Measurements from ENCODE around the gene LDLRAD3. TPM values are rescaled to one million over a fixed set of nuclear protein-coding genes. Genes with fewer than 3 reads are reported as not detected.

Gene LDLRAD3
- polyA plus RNA-seq, 1 donor (not counting 4 experiments of a cell fraction or from before 2014, with no cell fraction given), result 13.1 TPM

- no peaks in the 10 kb centered on the region for H3K36me3 ChIP-seq (ENCODE audit: control insufficient read depth in 2 of 2, extremely low read depth in 1 of 2, insufficient read depth in 2 of 2, low read length in 2 of 2)
- DNase-seq (ENCODE audit: low read depth, low spot score), result no peak
- dilution Hi-C loops (cut with MboI; ENCODE audit: extremely low pct_ligation_motif_present, low sequenced_read_pairs), result no loop called here
- no peak for TF ChIP-seq CTCF (optimal IDR thresholded peaks at IDR 0.05 in 1 of 3, IDR thresholded peaks at IDR 0.05 in 1 of 3, conservative IDR thresholded peaks at IDR 0.05 in 1 of 3; ENCODE audit: extremely low read depth in 1 of 3, insufficient read depth in 2 of 3, low read length in 3 of 3)
- no peaks in the 10 kb centered on the region for H3K9me3 ChIP-seq (ENCODE audit: control insufficient read depth, low read depth, low read length)
- H3K27me3 ChIP-seq (ENCODE audit: control insufficient read depth, extremely low read depth, insufficient read depth, low read length), result no peaks in the 10 kb centered on the region
- H3K9ac ChIP-seq (ENCODE audit: control insufficient read depth, extremely low read depth, insufficient read depth, low read length), result no peak overlapping the region
- no peak overlapping the region for H3K4me3 ChIP-seq (ENCODE audit: control insufficient read depth in 2 of 3, extremely low read depth in 1 of 3, insufficient read depth in 2 of 3, low read depth in 1 of 3, low read length in 3 of 3)
- peaks cover 22% of the 10 kb centered on the region for H3K79me2 ChIP-seq (ENCODE audit: control insufficient read depth, insufficient read depth, low read length)
- H3K9me1 ChIP-seq (ENCODE audit: control insufficient read depth, extremely low read depth, insufficient read depth, low read length), result no peaks in the 10 kb centered on the region
- no peak overlapping the region for H2AFZ ChIP-seq (ENCODE audit: control insufficient read depth, low read length)
- peaks cover 13% of the 10 kb centered on the region for H3K4me1 ChIP-seq (ENCODE audit: control insufficient read depth, extremely low read depth, insufficient read depth, low read length)
- FAIRE-seq, result no peak
- H4K20me1 ChIP-seq (ENCODE audit: control insufficient read depth, extremely low read depth, insufficient read depth, low read length), result no peaks in the 10 kb centered on the region
- no peak overlapping the region for H3K4me2 ChIP-seq (ENCODE audit: control insufficient read depth, extremely low read depth, insufficient read depth, low read depth, low read length)
- no peak overlapping the region for H3K27ac ChIP-seq (ENCODE audit: control insufficient read depth, insufficient read depth, low read length)
These were observed 47.0 kb downstream of the LDLRAD3 start for GRCh38 chr11:35990816-35991215.

- Histone ChIP-seq H2AFZ (ENCODE audit: control insufficient read depth, low read length) (no peak overlapping the region), H3K4me3 (ENCODE audit: control insufficient read depth in 2 of 3, extremely low read depth in 1 of 3, insufficient read depth in 2 of 3, low read depth in 1 of 3, low read length in 3 of 3) (no peak overlapping the region), H3K4me2 (ENCODE audit: control insufficient read depth, extremely low read depth, insufficient read depth, low read depth, low read length) (no peak overlapping the region), H3K9me1 (ENCODE audit: control insufficient read depth, extremely low read depth, insufficient read depth, low read length) (no peaks in the 10 kb centered on the region), H3K27ac (ENCODE audit: control insufficient read depth, insufficient read depth, low read length) (no peak overlapping the region), H4K20me1 (ENCODE audit: control insufficient read depth, extremely low read depth, insufficient read depth, low read length) (no peaks in the 10 kb centered on the region), H3K9ac (ENCODE audit: control insufficient read depth, extremely low read depth, insufficient read depth, low read length) (no peak overlapping the region), H3K27me3 (ENCODE audit: control insufficient read depth, extremely low read depth, insufficient read depth, low read length) (no peaks in the 10 kb centered on the region), H3K79me2 (ENCODE audit: control insufficient read depth, insufficient read depth, low read length) (peaks cover 21% of the 10 kb centered on the region), H3K9me3 (ENCODE audit: control insufficient read depth, low read depth, low read length) (no peaks in the 10 kb centered on the region), H3K36me3 (ENCODE audit: control insufficient read depth in 2 of 2, extremely low read depth in 1 of 2, insufficient read depth in 2 of 2, low read length in 2 of 2) (no peaks in the 10 kb centered on the region), H3K4me1 (ENCODE audit: control insufficient read depth, extremely low read depth, insufficient read depth, low read length) (peaks cover 6% of the 10 kb centered on the region)
- TF ChIP-seq CTCF (optimal IDR thresholded peaks at IDR 0.05 in 1 of 3, IDR thresholded peaks at IDR 0.05 in 1 of 3, conservative IDR thresholded peaks at IDR 0.05 in 1 of 3; ENCODE audit: extremely low read depth in 1 of 3, insufficient read depth in 2 of 3, low read length in 3 of 3), result no peak
- no peak for TF ChIP-seq EZH2 (IDR thresholded peaks at IDR 0.05; ENCODE audit: low read length)
- FAIRE-seq, result no peak
- no peak for DNase-seq (ENCODE audit: low read depth, low spot score)
- dilution Hi-C loops (cut with MboI; ENCODE audit: extremely low pct_ligation_motif_present, low sequenced_read_pairs), result no loop called here
These were observed 48.7 kb downstream of the LDLRAD3 start for GRCh38 chr11:35992548-35992947.

All from keratinocyte (primary cell).